ENCODE measurements around the gene RHOJ.
"Not testable (repeated sequence)": the region's sequence is repeated elsewhere in the genome, so short reads cannot be mapped to it uniquely, and the experiment has no call there.

DNA sequence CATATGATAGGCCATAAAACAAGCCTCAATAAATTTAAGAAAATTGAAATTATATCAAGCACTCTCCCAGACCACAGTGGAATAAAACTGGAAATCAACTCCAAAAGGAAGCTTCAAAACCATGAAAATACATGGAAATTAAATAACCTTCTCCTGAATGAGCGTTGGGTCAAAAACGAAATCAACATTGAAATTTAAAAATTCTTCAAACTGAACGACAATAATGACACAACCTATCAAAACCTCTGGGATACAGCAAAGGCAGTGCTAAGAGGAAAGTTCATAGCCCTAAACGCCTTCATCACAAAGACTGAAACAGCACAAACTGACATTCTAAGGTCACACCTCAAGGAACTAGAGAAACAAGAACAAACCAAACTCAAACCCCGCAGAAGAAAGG is 100.2 kb downstream of the RHOJ start:
- TF ChIP-seq, protein P1, sequence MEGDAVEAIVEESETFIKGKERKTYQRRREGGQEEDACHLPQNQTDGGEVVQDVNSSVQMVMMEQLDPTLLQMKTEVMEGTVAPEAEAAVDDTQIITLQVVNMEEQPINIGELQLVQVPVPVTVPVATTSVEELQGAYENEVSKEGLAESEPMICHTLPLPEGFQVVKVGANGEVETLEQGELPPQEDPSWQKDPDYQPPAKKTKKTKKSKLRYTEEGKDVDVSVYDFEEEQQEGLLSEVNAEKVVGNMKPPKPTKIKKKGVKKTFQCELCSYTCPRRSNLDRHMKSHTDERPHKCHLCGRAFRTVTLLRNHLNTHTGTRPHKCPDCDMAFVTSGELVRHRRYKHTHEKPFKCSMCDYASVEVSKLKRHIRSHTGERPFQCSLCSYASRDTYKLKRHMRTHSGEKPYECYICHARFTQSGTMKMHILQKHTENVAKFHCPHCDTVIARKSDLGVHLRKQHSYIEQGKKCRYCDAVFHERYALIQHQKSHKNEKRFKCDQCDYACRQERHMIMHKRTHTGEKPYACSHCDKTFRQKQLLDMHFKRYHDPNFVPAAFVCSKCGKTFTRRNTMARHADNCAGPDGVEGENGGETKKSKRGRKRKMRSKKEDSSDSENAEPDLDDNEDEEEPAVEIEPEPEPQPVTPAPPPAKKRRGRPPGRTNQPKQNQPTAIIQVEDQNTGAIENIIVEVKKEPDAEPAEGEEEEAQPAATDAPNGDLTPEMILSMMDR (IDR thresholded peaks at IDR 0.05; ENCODE audit: low read depth, low read length, missing input control) = not testable (repeated sequence)
- TF ChIP-seq FOXA1 (IDR thresholded peaks at IDR 0.05); TAF1 (conservative IDR thresholded peaks at IDR 0.05); YY1 (IDR thresholded peaks at IDR 0.05): not testable (repeated sequence)

Data from liver (tissue), 3 donors.